HL-60 (cell line): ENCODE data around the gene GNAI1.

Experiments used
- POLR2AphosphoS5 ChIP-seq: IDR thresholded peaks from 2 replicates; pipeline ENCODE4 v1.6.1; 2012; ENCODE audit warnings: low read depth
- SPI1 ChIP-seq: IDR thresholded peaks from 2 replicates; pipeline ENCODE4 v1.6.1; 2012; ENCODE audit warnings: low read depth, mild to moderate bottlenecking, borderline replicate concordance
- TF ChIP-seq, protein P1 (sequence below): IDR thresholded peaks from one replicate; pipeline ENCODE4 v1.5.1; 2011; ENCODE audit warnings: low read length, control low read depth, inconsistent platforms; ENCODE audit not compliant: insufficient read depth
- TF ChIP-seq, protein P2 (sequence below): IDR thresholded peaks from 2 replicates; pipeline ENCODE4 v1.6.1; 2012; ENCODE audit warnings: low read depth; ENCODE audit not compliant: insufficient replicate concordance

DNA sequence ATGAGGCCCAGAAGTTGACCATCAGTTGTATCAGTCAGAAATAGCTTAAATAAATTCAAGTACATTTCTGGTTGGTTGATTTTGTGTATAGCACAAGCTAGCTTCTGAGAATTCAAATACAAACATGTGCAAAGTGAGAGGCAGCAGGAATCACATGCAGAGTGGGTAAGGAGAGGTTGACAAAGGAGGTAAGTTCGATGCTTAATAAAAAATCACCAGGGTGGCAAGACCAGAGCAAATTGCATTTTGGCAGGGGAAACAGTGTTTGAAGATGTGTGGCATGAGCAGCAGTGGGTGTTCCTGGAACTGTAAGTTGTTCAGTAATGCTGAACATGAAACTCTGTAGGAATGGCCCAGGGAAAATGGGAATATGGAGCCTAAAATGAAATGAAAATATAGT lies 52.6 kb downstream of the GNAI1 start:
- no peak for TF ChIP-seq POLR2AphosphoS5
- TF ChIP-seq, protein P1, sequence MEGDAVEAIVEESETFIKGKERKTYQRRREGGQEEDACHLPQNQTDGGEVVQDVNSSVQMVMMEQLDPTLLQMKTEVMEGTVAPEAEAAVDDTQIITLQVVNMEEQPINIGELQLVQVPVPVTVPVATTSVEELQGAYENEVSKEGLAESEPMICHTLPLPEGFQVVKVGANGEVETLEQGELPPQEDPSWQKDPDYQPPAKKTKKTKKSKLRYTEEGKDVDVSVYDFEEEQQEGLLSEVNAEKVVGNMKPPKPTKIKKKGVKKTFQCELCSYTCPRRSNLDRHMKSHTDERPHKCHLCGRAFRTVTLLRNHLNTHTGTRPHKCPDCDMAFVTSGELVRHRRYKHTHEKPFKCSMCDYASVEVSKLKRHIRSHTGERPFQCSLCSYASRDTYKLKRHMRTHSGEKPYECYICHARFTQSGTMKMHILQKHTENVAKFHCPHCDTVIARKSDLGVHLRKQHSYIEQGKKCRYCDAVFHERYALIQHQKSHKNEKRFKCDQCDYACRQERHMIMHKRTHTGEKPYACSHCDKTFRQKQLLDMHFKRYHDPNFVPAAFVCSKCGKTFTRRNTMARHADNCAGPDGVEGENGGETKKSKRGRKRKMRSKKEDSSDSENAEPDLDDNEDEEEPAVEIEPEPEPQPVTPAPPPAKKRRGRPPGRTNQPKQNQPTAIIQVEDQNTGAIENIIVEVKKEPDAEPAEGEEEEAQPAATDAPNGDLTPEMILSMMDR, result no peak
- TF ChIP-seq, protein P2, sequence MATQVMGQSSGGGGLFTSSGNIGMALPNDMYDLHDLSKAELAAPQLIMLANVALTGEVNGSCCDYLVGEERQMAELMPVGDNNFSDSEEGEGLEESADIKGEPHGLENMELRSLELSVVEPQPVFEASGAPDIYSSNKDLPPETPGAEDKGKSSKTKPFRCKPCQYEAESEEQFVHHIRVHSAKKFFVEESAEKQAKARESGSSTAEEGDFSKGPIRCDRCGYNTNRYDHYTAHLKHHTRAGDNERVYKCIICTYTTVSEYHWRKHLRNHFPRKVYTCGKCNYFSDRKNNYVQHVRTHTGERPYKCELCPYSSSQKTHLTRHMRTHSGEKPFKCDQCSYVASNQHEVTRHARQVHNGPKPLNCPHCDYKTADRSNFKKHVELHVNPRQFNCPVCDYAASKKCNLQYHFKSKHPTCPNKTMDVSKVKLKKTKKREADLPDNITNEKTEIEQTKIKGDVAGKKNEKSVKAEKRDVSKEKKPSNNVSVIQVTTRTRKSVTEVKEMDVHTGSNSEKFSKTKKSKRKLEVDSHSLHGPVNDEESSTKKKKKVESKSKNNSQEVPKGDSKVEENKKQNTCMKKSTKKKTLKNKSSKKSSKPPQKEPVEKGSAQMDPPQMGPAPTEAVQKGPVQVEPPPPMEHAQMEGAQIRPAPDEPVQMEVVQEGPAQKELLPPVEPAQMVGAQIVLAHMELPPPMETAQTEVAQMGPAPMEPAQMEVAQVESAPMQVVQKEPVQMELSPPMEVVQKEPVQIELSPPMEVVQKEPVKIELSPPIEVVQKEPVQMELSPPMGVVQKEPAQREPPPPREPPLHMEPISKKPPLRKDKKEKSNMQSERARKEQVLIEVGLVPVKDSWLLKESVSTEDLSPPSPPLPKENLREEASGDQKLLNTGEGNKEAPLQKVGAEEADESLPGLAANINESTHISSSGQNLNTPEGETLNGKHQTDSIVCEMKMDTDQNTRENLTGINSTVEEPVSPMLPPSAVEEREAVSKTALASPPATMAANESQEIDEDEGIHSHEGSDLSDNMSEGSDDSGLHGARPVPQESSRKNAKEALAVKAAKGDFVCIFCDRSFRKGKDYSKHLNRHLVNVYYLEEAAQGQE, result no peak
- no peak for TF ChIP-seq SPI1
